Amniotic epithelial cell (primary cell): Measurements from ENCODE around the gene FDPS.
"Not testable (repeated sequence)": the region's sequence is repeated elsewhere in the genome, so short reads cannot be mapped to it uniquely, and the experiment has no call there.

Source experiments
- DNase-seq: peaks from one replicate; pipeline ENCODE4 v3.0.0-alpha.2; 2010; ENCODE audit warnings: low read depth

The FDPS gene

DNA sequence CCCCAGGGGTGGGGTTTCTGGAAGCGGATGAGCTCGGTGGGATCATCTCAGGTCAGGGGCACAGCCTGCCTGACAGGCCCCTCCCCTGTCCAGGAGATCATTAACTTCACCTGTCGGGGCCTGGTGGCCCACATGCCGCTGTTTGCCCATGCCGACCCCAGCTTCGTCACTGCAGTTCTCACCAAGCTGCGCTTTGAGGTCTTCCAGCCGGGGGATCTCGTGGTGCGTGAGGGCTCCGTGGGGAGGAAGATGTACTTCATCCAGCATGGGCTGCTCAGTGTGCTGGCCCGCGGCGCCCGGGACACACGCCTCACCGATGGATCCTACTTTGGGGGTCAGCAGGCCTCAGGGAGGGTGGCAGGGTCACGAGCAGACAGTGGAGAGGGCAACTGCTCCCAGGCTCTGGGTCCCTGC is 23.0 kb upstream of the FDPS start:
- DNase-seq: no peak

DNA sequence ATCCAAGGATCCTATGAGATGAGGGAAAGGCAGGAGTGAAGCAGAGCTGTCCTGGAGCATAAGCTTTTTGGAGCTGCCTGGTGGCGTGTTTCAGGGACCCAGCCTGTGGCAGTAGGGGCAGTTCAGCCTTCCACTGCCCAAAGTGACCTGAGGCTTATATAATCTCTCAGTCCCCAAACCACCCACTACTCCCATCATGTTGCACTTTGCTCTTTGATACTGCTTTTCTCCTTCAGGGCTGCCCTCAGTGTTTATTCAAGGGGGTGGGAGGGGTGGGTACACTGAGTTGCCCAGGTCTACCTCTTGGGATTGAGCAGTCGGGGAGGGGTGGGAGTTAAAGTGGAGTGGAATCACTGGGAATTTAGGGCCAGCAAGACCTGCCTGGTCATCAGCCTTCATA is 22.1 kb upstream of the FDPS start:
- no peak for DNase-seq

DNA sequence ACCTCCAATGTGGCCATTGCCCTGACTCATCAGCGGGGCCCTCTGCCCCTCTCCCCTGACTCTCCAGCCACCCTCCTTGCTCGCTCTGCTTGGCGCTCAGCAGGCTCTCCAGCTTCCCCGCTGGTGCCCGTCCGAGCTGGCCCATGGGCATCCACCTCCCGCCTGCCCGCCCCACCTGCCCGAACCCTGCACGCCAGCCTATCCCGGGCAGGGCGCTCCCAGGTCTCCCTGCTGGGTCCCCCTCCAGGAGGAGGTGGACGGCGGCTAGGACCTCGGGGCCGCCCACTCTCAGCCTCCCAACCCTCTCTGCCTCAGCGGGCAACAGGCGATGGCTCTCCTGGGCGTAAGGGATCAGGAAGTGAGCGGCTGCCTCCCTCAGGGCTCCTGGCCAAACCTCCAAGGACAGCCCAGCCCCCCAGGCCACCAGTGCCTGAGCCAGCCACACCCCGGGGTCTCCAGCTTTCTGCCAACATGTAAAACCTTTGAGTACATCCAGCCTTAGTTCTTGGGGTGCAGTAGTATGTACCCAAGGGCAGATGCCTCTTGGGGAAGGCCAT is 20.6 kb upstream of the FDPS start:
- DNase-seq: no peak

DNA sequence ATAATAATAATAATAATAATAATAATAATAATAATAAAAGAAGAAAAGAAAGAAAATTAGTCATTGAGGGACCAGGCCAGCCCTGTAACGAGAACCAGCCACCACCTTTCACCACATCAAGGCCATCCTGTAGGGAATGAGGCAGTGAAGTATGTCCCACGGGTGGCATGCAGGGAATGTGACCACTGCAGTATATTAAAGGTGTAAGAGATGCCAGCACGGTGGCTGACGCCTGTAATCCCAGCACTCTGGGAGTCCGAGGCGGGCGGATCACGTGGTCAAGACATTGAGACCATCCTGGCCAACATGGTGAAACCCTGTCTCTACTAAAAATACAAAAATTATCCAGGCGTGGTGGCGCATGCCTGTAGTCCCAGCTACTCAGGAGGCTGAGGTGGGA is 17.7 kb upstream of the FDPS start:
- DNase-seq: not testable (repeated sequence)

DNA sequence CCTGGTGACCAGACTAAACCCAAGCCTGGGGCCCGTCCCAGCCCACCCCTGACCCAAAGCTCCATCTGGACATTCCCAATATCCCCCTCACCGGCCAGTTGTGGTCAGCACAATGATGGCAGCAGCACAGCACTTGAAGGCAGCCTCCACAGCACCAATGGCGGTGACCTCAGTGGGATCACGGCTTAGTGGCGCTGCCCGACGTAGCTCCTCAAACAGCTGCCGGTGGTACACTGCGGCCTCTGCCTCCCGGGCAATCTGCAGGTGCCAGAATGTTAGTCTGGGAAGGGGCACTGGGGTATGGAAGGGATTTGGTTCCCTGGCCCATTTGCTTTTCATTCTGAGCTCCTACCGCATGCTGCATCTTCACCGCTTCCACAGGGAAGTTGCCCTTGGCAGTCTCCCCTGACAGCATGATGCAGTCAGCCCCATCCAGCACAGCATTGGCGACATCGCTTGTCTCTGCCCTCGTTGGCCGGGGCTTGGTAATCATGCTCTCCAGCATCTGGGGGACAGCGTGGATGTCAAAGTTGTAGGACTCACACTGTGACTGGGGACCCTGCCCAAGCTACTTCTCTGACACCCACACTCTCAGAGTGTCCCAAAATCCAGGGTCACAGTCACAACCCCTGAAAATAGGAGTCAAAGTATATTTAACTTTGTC is 15.4 kb upstream of the FDPS start:
- DNase-seq: no peak

DNA sequence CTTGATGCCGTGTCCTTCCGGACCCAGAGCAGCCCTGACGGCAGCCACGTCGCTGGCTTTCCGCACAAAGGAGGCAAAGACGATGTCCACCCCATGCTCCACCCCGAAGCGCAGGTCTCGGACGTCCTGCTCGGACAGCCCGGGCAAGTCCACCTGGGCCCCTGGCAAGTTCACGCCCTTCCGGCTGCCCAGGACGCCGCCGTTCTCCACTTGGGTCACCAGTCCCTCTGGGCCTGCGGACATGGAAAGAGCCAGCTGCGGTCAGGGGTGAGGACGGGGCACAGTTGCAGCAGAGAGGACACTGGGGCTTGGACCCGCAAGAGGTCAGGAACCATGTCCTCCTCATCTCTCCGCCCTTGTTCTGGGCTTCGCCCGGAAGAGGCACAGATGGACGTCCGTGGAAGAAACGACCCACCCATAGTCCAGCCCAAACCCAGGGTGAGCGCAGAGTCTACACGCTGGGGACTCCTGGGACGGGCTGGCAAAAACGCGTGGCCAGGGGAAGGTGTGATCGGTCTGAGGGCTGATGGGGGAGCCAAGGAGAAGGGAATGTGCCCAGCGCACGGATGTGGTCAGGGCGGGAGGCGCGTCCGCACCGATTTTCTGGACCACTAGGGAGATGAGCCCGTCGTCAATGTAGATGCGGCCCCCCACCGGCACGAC is 14.0 kb upstream of the FDPS start:
- DNase-seq: no peak

DNA sequence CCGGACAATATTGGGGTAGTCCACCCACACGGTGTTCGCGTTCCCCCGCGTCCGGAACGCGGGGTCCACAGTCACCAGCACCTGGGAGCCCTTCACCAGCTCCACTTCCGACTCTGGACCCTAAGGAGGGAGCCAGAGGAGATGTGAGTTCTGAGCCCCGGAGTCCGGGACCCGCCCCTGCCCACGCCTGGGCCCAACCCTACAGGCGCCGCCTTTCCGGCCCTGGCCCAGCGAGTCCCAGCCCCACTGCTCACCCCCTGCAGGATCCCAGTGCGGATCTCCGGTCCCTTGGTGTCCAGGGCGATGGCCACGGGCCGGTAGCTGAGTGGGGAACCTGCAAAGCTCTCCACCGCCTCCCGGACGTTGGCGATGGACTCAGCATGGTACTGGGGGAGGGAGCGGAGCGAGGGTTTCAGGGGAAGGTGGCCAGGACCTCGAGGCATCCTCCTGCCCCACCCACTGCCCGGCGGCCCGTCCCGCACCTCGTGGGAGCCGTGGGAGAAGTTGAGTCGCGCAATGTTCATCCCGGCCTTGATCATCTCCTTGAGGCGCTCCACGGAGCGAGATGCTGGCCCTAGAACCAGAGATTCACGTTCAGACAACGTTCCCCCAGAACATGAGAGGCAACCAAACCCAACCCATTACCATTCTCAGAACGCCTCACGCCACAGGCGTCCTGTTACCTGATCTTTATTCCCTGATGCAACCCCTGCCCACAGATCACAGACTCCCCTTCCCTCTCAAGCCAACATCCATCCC is 13.3 kb upstream of the FDPS start:
- DNase-seq: no peak

DNA sequence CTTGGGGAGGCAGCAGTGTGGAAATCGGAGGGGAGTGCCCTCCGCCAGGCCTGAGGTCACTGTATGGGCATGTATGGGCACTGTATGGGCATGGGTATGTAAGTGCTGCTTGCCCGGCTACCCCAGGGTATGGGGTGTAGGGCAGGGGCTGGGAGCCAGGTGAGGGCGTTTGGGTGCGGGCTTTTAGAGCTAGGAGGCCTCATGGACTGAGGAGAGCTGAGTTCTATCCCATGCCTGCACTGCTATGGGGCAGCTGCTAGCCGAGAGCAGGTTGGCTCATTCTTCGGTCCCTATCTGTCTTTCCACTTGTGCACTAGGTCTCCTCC is 12.8 kb upstream of the FDPS start:
- no peak for DNase-seq

DNA sequence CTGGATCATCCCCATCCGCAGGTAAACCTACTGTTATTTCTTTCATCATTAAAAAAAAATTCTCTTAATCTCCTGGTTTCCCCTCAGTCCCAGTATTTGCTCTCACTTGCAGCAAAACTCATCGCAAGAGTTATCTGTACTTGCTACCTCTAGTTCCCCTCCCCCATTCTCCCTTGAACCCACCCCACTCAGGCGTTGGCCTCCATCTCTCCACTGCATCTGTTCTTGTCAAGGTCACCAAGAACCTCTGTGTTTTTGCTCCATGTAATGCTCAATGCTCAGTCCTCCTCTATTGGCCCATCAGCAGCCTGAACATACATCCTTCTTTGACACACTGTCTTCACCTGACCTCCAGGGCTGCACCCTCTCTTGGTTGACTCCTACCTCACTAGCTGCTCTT is 12.0 kb upstream of the FDPS start:
- no peak for DNase-seq

DNA sequence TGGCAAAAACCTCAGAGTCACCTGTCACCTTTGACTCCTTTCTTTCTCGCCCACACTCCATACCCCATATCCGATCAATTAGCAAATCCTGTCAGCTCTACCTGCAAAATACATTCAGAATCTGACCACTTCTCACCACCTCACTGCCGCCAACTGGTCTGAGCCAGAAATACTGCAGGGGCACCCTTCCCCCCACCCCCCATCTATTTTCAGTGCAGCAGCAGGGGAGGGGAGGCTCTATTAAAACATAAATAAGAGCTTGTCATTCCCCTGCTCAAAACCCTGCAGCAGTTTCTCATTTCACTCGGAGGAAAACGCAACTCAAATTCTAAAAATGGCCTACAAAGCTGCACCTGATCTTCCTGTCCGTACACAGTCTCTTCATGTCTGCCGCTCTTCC is 11.3 kb upstream of the FDPS start:
- DNase-seq: no peak

DNA sequence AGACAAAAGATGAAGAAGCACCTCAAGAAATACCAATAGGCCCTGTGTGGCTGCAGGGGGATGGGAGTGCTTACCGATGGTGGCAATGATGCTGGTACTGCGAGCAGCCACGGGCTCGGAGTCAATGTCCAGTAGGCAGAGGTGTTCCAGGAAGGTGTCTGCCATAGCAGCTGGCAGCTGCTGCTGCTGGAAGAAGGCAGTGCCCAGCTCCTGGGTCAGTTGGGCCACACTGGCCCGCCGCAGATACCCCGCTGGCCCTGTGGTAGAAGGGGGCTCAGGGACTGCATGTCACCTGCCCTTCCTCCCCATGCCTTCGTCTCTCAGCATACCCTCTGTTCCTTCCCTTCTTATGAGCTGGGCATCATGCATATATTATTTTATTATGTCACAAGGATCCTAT is 8.6 kb upstream of the FDPS start:
- no peak for DNase-seq

DNA sequence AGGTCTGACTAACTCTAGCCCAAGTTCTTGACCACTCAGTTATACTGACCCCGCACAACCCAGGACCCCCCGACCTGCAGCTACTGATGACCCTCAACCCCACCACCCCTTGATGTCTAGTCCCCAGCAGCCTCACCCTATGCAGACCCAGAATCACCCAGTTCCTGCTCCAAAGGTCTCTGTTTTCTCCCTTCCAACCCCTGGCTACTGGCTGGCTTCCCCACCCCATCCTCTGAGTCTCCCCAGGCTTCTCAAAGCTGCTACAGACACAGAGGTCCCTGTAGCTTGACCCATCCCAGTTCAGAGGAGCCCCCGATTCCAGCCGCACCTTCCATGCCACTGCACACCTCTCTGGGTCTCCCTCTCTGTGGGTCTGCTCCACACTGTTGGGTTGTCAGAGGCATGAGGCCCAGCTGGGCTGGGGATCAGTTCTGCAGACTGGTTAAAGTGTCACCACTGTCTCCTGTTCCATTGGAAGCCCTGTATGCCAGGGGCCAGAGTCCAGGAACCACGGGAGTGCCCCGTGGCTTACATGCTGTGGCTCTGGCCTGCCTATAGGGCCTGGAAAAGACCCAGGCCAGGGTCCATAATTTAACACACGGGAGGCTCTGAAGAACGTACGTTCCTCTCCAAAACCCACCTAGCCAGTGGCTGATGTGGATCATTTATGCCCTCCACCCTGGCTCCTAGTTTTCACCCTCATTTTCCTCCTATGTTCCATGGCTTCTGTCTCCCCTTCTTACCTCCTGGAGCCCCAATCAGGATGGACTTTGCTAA is 7.9 kb upstream of the FDPS start:
- DNase-seq: no peak

DNA sequence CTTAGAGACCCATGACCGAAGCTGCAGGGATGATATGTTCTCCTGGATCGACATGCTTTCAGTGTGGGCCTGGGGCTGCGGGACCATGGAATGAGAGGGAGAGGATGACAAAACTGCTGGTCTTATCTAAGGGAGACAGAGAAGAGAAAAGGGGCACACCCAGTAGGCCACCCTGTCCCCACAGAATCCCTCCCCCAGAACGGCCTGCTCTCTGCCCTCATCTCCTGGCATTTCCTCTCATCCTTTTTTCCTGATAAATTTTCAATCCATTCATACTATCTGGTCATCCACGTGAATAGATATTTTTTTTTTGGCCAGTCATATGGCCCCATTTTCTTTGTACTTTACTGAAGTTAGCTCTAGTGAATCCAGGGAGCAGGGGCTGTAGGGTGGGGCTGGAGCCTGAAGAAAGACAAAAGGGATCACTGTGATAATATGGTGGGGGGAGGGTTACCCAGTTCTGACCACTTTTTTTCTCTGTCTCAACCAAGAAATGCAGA is 7.3 kb upstream of the FDPS start, which contains the start of gene PKLR:
TSS of gene PKLR (minus strand) at position 97 of the 500 bp plus-strand sequence. CDS start at position 54, 43 bp downstream.
- DNase-seq: no peak

DNA sequence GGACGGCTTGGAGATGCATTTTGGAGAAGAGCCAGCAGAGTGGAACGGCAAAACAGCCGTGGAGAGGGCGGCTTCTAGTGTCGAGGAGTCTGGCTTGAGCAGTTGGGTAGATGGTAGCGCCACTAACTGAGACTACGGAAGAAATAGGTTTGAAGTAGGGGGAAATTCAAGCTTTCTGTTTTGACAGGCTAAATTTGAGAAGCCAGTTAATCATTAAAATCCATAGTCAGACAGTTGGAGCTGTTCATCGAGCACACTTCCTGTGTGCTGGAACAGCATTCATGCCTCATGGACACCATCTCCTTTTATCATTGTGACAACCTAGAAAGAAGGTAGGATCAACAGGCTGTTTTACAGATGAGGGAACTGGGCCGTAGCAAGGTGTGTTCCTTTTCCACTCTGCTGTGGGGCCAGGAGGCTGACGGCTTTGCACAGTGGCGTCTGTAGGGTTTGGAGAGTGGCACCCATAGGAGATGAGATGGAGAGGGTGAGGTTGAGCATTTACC is 4.1 kb upstream of the FDPS start:
- DNase-seq: no peak

DNA sequence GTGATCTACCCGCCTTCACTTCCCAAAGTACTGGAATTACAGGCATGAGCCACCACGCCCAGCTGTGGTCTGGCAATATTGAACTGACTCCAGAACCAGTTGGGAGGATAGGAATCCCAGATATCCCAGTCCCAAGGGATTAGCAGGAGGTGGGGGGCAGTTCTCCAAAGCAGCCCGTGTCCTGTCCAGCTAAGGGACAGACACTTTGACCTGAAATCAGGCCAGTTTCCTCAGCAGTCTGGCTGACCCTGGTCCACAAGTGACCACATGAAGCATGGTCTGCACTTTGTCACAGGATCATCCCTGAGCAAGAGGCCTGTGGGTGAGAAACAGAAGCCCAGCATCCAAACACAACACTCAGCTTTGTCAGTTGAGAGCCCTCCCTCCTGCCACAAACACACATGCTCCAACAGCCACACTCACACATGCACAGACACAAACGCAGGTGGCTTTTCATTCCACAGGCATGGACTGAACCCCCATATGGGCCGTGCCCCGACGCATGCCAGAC is 2.7 kb upstream of the FDPS start:
- DNase-seq: no peak

DNA sequence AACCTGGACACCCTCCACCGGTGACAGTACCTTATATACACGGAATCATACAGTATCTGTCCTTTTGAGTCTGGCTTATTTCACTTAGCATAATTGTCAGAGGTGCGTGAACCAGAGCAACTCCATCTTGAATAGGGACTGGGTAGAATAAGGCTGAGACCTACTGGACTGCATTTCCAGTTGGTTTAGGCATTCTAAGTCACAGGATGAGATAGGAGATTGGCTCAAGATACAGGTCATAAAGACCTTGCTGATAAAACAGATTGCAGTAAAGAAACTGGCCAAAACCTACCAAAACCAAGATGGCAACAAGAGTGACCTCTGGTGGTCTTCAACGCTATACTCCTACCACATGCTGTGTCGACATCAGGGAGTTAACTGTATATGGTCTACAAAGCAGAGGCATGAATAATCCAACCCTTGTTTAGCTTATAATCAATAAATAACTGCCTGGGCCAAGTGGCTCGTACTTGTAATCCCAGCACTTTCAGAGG is 1.4 kb upstream of the FDPS start:
- peak; percentile 72 for DNase-seq

DNA sequence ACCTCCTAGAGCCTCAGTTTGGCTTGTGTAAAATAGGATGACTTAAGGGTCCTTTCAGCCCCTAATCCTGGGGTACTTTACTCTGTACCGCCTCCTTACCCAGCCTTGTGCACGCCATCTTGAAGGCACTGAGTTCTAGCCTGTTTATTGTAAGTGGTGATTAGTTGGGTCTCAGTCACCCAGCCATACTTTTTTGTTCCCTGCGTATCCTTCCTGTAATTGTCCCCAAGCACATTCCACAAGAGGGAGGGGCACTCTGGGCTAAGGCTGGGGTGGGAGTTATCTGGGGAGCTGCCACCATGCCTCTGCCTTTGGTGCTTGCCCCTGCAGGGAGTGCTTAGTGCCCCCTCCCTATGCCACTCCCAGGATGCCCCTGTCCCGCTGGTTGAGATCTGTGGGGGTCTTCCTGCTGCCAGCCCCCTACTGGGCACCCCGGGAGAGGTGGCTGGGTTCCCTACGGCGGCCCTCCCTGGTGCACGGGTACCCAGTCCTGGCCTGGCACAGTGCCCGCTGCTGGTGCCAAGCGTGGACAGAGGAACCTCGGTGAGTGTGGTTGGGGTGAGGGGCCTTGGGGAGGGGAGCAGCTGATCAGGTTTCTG is 856 bp downstream of the FDPS start:
- no peak for DNase-seq

DNA sequence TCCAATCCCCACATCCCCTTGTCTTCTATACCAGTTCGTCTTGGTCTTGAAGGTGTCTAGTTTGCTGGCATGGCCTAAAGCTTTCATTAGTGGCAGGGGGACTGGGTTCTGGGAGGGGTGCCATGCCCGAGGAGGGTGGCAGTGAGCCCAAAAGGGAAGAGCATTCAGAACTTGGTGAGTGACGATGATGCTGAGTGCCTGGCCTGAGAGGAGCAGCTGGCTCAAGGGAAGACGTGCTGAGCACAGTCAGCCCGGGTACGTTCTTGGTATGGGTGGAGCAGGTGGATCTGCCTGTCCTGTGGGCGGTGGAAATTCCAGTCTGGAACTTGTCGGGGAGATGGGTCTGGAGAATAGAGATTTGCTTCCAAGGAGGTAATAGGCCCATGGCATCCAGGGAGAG is 4.6 kb downstream of the FDPS start:
- no peak for DNase-seq

DNA sequence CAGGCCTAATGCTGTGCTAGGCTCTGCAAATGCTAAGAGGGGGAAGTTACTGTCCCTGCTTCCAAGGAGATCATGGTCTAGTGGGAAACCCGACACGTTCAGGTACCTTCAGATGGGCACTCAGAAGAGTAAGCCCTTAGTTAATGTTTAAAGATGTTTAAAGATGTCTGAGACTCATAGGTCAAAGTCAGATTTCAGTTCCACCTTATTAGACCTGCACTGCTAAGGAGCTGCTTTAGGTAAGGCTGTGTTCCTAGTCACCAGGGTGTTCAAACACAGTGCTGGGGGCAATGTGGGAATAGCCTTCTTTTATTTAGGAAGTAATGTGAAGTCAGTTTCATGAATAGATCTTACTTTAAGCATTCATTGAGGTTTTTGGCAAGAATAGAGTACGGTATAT is 8.3 kb downstream of the FDPS start:
- DNase-seq: no peak

DNA sequence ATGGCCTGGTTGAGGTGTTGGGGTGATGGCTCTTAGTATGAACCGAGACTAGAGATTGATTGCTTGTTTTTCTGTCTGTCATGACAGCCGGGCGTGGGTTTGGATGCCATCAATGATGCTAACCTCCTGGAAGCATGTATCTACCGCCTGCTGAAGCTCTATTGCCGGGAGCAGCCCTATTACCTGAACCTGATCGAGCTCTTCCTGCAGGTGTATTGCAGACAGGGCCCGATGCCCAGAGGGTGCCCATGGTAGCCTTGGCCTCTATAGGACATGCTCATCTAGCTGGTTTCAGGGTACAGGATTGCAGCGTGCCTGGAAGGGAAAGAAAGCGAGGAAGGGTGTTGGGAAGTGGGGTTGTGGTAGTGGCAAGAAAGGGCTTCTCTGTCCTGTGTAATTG is 9.4 kb downstream of the FDPS start:
- DNase-seq: no peak

DNA sequence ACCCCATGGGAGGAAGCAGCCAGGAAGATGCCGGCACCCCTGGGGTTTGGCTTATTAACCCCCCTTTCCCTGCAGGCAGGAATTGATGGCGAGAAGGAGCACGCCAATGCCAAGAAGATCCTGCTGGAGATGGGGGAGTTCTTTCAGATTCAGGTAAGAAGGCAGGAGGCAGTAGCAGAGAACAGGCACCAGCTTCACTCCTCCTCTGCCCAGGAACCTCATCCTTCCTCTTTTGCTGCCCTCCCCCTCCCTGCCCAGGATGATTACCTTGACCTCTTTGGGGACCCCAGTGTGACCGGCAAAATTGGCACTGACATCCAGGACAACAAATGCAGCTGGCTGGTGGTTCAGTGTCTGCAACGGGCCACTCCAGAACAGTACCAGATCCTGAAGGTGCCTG is 10.9 kb downstream of the FDPS start:
- no peak for DNase-seq
